ENCODE results near the gene LY6G6F. TPM values are rescaled to one million over a fixed set of nuclear protein-coding genes. Genes with fewer than 3 reads are reported as not detected.

Gene LY6G6F
- total and polyA plus RNA-seq, 2 of the 13 experiments (the other 11 are each of a cell fraction or from before 2014, with no cell fraction given), result not detected

GRCh38 chr6:31736768-31737314, 30.2 kb downstream of the LY6G6F start (continued):
- TF ChIP-seq IKZF1 (IDR thresholded peaks at IDR 0.05) (no peak), NFE2L1 (CRISPR knock-in tag; IDR thresholded peaks at IDR 0.05; ENCODE audit: borderline replicate concordance) (no peak), POGK (CRISPR knock-in tag; conservative IDR thresholded peaks at IDR 0.05) (no peak; the same call in 1 of the 2 replicates), PAWR (CRISPR knock-in tag; IDR thresholded peaks at IDR 0.05; ENCODE audit: borderline replicate concordance) (no peak), ZBTB7A (CRISPR knock-in tag; IDR thresholded peaks at IDR 0.05) (peak; percentile 60; the same call in 1 of the 2 replicates), SATB2 (CRISPR knock-in tag; IDR thresholded peaks at IDR 0.05) (no peak; the same call in 1 of the 2 replicates), ATAD3A (CRISPR knock-in tag; IDR thresholded peaks at IDR 0.05) (no peak), ZNF788 (CRISPR knock-in tag; IDR thresholded peaks at IDR 0.05; ENCODE audit: borderline replicate concordance) (no peak), FOXA1 (IDR thresholded peaks at IDR 0.05) (no peak), FOXA1 (CRISPR knock-in tag; IDR thresholded peaks at IDR 0.05) (no peak), ZNF747 (CRISPR knock-in tag; IDR thresholded peaks at IDR 0.05; ENCODE audit: borderline replicate concordance) (no peak; the same call in 1 of the 2 replicates), ZNF136 (CRISPR knock-in tag; IDR thresholded peaks at IDR 0.05; ENCODE audit: low read depth) (no peak; the same call in 1 of the 2 replicates), ZNF441 (CRISPR knock-in tag; IDR thresholded peaks at IDR 0.05; ENCODE audit: borderline replicate concordance) (peak; percentile 6; the same call in 1 of the 2 replicates), AKAP8 (CRISPR knock-in tag; IDR thresholded peaks at IDR 0.05) (no peak), MBNL3 (CRISPR knock-in tag; conservative IDR thresholded peaks at IDR 0.05) (no peak), ZBTB42 (CRISPR knock-in tag; IDR thresholded peaks at IDR 0.05) (no peak), ZNF775 (CRISPR knock-in tag; IDR thresholded peaks at IDR 0.05; ENCODE audit: borderline replicate concordance) (no peak), ZNF44 (CRISPR knock-in tag; IDR thresholded peaks at IDR 0.05) (no peak), KLF11 (CRISPR knock-in tag; IDR thresholded peaks at IDR 0.05) (no peak), ZNF580 (CRISPR knock-in tag; IDR thresholded peaks at IDR 0.05; ENCODE audit: borderline replicate concordance, low read depth) (no peak), ZNF576 (CRISPR knock-in tag; IDR thresholded peaks at IDR 0.05) (no peak), KIAA2018 (CRISPR knock-in tag; IDR thresholded peaks at IDR 0.05; ENCODE audit: borderline replicate concordance) (no peak)
